IMR-90 (cell line): Measurements from ENCODE around the gene DCAF17. TPM values are rescaled to one million over a fixed set of nuclear protein-coding genes. Genes with fewer than 3 reads are reported as not detected.

Experiments
- ATAC-seq: fragments of 200-7000 bp; cut with Tn5 transposase; 2 replicates; pipeline ENCODE4 v1.9.1; 2020; ENCODE audit warnings: low read depth, mild to moderate bottlenecking, moderate library complexity
- BruUV-seq: library from RNA; stranded (reverse); fragments of 400-500 nt; replicated peaks from 2 replicates; lab custom pipeline; 2021; lab: Mats Ljungman, UMichigan
- CTCF ChIA-PET: fragments of 300-600 bp; formaldehyde crosslinking; extraction: SDS; loops from one replicate; lab custom pipeline; 2021; ENCODE audit warnings: antibody characterized with exemption; lab: Yijun Ruan, JAX
- POLR2A ChIA-PET: fragments of 300-600 bp; sonication (Branson Sonifier 250); formaldehyde crosslinking; loops from one replicate; lab custom pipeline; 2022; ENCODE audit warnings: antibody characterized with exemption; ENCODE audit not compliant: unreplicated experiment; lab: Charles Lee
- DNase-seq: peaks from one replicate; pipeline ENCODE4 v3.0.0; 2013
- H2AFZ ChIP-seq: replicated peaks from 2 replicates; pipeline ENCODE3; 2013; ENCODE audit warnings: low read length, mild to moderate bottlenecking; ENCODE audit not compliant: poor library complexity
- H2AK5ac ChIP-seq: 2 replicates; pipeline ENCODE4 v1.6.1; 2013; ENCODE audit warnings: low read depth, low read length, inconsistent platforms
- H2AK9ac ChIP-seq: replicated peaks from 2 replicates; pipeline ENCODE3; 2013; ENCODE audit warnings: mild to moderate bottlenecking, low read depth, low read length, moderate library complexity; ENCODE audit not compliant: poor library complexity
- H2BK120ac ChIP-seq: 2 replicates; pipeline ENCODE4 v1.6.1; 2013; ENCODE audit warnings: low read depth, low read length, inconsistent platforms
- H2BK15ac ChIP-seq: 3 replicates; pipeline ENCODE4 v1.6.1; 2013; ENCODE audit warnings: low read depth, low read length, inconsistent platforms
- H2BK20ac ChIP-seq: 2 replicates; pipeline ENCODE4 v1.6.1; 2013; ENCODE audit warnings: low read depth, mild to moderate bottlenecking, inconsistent platforms, low read length, moderate library complexity
- H2BK5ac ChIP-seq: 2 replicates; pipeline ENCODE4 v1.6.1; 2013; ENCODE audit warnings: mild to moderate bottlenecking, low read depth, low read length, inconsistent platforms; ENCODE audit not compliant: poor library complexity, severe bottlenecking
- H3K14ac ChIP-seq: replicated peaks from 2 replicates; pipeline ENCODE4 v1.6.1; 2013; ENCODE audit warnings: low read depth, low read length, inconsistent platforms
- H3K18ac ChIP-seq: 2 replicates; pipeline ENCODE4 v1.6.1; 2013; ENCODE audit warnings: low read depth, low read length, control low read depth
- H3K23ac ChIP-seq: 2 replicates; pipeline ENCODE4 v1.6.1; 2013; ENCODE audit warnings: low read depth, low read length, inconsistent platforms
- H3K27ac ChIP-seq: 2 replicates; pipeline ENCODE4 v1.5.1; 2013; ENCODE audit warnings: mild to moderate bottlenecking, control low read depth, low read length; ENCODE audit not compliant: insufficient read depth
- H3K27me3 ChIP-seq: 2 replicates; pipeline ENCODE4 v1.6.1; 2013; ENCODE audit warnings: low read length; ENCODE audit not compliant: control insufficient read depth, insufficient read depth
- H3K36me3 ChIP-seq: 2 replicates; pipeline ENCODE4 v1.6.1; 2013; ENCODE audit warnings: low read length, mixed read lengths; ENCODE audit not compliant: control insufficient read depth, insufficient read depth
- H3K4ac ChIP-seq: 2 replicates; pipeline ENCODE4 v1.6.1; 2013; ENCODE audit warnings: low read depth, low read length, inconsistent platforms
- H3K4me1 ChIP-seq: 2 replicates; pipeline ENCODE4 v1.6.1; 2013; ENCODE audit warnings: low read length, mixed read lengths; ENCODE audit not compliant: control insufficient read depth, insufficient read depth
- H3K4me2 ChIP-seq: 2 replicates; pipeline ENCODE4 v1.6.1; 2013; ENCODE audit warnings: low read depth, mild to moderate bottlenecking, control low read depth, low read length, moderate library complexity
- H3K4me3 ChIP-seq: 2 replicates; pipeline ENCODE4 v1.5.1; 2013; ENCODE audit warnings: low read depth, mild to moderate bottlenecking, control low read depth, low read length, moderate library complexity; ENCODE audit not compliant: insufficient read depth
- H3K56ac ChIP-seq: 2 replicates; pipeline ENCODE4 v1.6.1; 2013; ENCODE audit warnings: low read length, inconsistent platforms; ENCODE audit not compliant: insufficient read depth; ENCODE audit errors: extremely low read depth
- H3K79me1 ChIP-seq, 2 experiments: 2 replicates each; pipeline ENCODE4 v1.6.1; 2013; ENCODE audit warnings: low read length in 2 of 2, inconsistent platforms in 1 of 2, low read depth in 1 of 2
- H3K9ac ChIP-seq: 2 replicates; pipeline ENCODE4 v1.6.1; 2013; ENCODE audit warnings: low read depth, low read length, control low read depth
- H3K9me1 ChIP-seq: 2 replicates; pipeline ENCODE4 v1.6.1; 2013; ENCODE audit warnings: low read length, inconsistent platforms; ENCODE audit not compliant: insufficient read depth
- H3K9me3 ChIP-seq: 2 replicates; pipeline ENCODE4 v1.6.1; 2013; ENCODE audit warnings: low read length; ENCODE audit not compliant: control insufficient read depth, insufficient read depth
- H4K20me1 ChIP-seq: 2 replicates; pipeline ENCODE4 v1.6.1; 2013; ENCODE audit warnings: low read length, inconsistent platforms; ENCODE audit not compliant: insufficient read depth
- H4K5ac ChIP-seq: 2 replicates; pipeline ENCODE4 v1.6.1; 2013; ENCODE audit warnings: mild to moderate bottlenecking, low read depth, low read length, control low read depth
- H4K8ac ChIP-seq, 2 experiments: 2 replicates each; pipeline ENCODE4 v1.6.1; 2013; ENCODE audit warnings: low read depth in 2 of 2, low read length in 2 of 2, control low read depth in 1 of 2, inconsistent platforms in 1 of 2
- H4K91ac ChIP-seq: 2 replicates; pipeline ENCODE4 v1.6.1; 2013; ENCODE audit warnings: low read depth, low read length, inconsistent platforms; ENCODE audit not compliant: insufficient read depth
- BHLHE40 ChIP-seq: fragments of 150-350 bp; IDR thresholded peaks from 2 replicates; pipeline ENCODE4 v1.6.1; 2016; ENCODE audit warnings: mild to moderate bottlenecking, low read depth, low read length
- CEBPB ChIP-seq: IDR thresholded peaks from 2 replicates; pipeline ENCODE4 v1.6.1; 2012; ENCODE audit warnings: low read depth, low read length, improper control_type of control experiment
- CHD1 ChIP-seq: IDR thresholded peaks from 2 replicates; pipeline ENCODE4 v1.6.1; 2012; ENCODE audit warnings: low read depth, low read length, improper control_type of control experiment
- FOS ChIP-seq: fragments of 150-350 bp; IDR thresholded peaks from 2 replicates; pipeline ENCODE4 v1.6.1; 2016; ENCODE audit warnings: low read depth, low read length
- MAFK ChIP-seq: IDR thresholded peaks from 2 replicates; pipeline ENCODE4 v1.6.1; 2012; ENCODE audit warnings: low read depth, low read length, improper control_type of control experiment
- MAZ ChIP-seq: IDR thresholded peaks from 2 replicates; pipeline ENCODE4 v1.6.1; 2012; ENCODE audit warnings: low read depth, mild to moderate bottlenecking, low read length, improper control_type of control experiment, moderate library complexity, borderline replicate concordance
- MXI1 ChIP-seq: IDR thresholded peaks from 2 replicates; pipeline ENCODE4 v1.6.1; 2012; ENCODE audit warnings: low read depth, mild to moderate bottlenecking, low read length, moderate library complexity, borderline replicate concordance
- NFE2L2 ChIP-seq: fragments of 150-350 bp; IDR thresholded peaks from 2 replicates; pipeline ENCODE4 v1.6.1; 2016; ENCODE audit warnings: low read depth, mild to moderate bottlenecking, low read length
- POLR2A ChIP-seq: IDR thresholded peaks from 2 replicates; pipeline ENCODE4 v1.6.1; 2012; ENCODE audit warnings: mild to moderate bottlenecking, low read depth, low read length
- RAD21 ChIP-seq: IDR thresholded peaks from 2 replicates; pipeline ENCODE4 v1.6.1; 2012; ENCODE audit warnings: low read length, improper control_type of control experiment
- RCOR1 ChIP-seq: IDR thresholded peaks from 2 replicates; pipeline ENCODE4 v1.6.1; 2012; ENCODE audit warnings: mild to moderate bottlenecking, low read length, improper control_type of control experiment; ENCODE audit not compliant: insufficient replicate concordance
- RFX5 ChIP-seq: IDR thresholded peaks from 2 replicates; pipeline ENCODE4 v1.8.0; 2012; ENCODE audit warnings: low read depth, mild to moderate bottlenecking, low read length, moderate library complexity
- SMC3 ChIP-seq: fragments of 150-350 bp; IDR thresholded peaks from 2 replicates; pipeline ENCODE4 v1.6.1; 2016; ENCODE audit warnings: low read depth, mild to moderate bottlenecking, antibody characterized with exemption, low read length, moderate library complexity
- WGBS, 2 experiments: methylation state at CpG; one replicate each; pipeline versions ENCODE4 v1.1.5 to v1.1.7; 2013; ENCODE audit warnings: missing lambda C conversion rate in 2 of 2; ENCODE audit not compliant: insufficient read length in 1 of 2; ENCODE audit errors: extremely low coverage in 2 of 2; 5-methylcytosine and 5-hydroxymethylcytosine counted together
- dilution Hi-C: fragments of 300-500 bp; cut with HindIII; formaldehyde crosslinking; loops from one replicate; pipeline ENCODE4 v1.14.3; 2018; ENCODE audit warnings: low sequenced_read_pairs; ENCODE audit not compliant: unreplicated experiment
- in situ Hi-C: fragments of 300-500 bp; cut with MboI; formaldehyde crosslinking; loops from 3 replicates; pipeline ENCODE4 v1.14.3; 2019; ENCODE audit warnings: low sequenced_read_pairs, inconsistent platforms, mixed read lengths
- intact Hi-C: fragments of 100-400 bp; cut with micrococcal nuclease; formaldehyde crosslinking; loops from 2 replicates; pipeline ENCODE4 v1.10.0; 2022
- polyA plus RNA-seq, 3 experiments: library from polyadenylated mRNA; depleted of rRNA; stranded (reverse); fragments of >200 nt; gene quantifications; 2 replicates each; pipeline ENCODE4 v1.2.3, GENCODE V29; 2012; ENCODE audit warnings: low replicate concordance in 1 of 3
- total RNA-seq: library from RNA; depleted of rRNA; stranded (reverse); fragments of >200 nt; gene quantifications from 2 replicates; pipeline ENCODE4 v1.2.3, GENCODE V29; 2012
- TF ChIP-seq, protein P1 (sequence below): fragments of 150-350 bp; IDR thresholded peaks from 2 replicates; pipeline ENCODE4 v1.6.1; 2017; ENCODE audit warnings: mild to moderate bottlenecking, antibody characterized with exemption, low read length, low read depth
- TF ChIP-seq, protein P2 (sequence below): conservative IDR thresholded peaks from 2 replicates; pipeline ENCODE4 v1.5.1; 2012; ENCODE audit warnings: mild to moderate bottlenecking, low read depth, low read length, improper control_type of control experiment
- TF ChIP-seq, protein P3 (sequence below): fragments of 150-350 bp; IDR thresholded peaks from 2 replicates; pipeline ENCODE4 v1.6.1; 2016; ENCODE audit warnings: low read depth, mild to moderate bottlenecking, low read length, moderate library complexity, borderline replicate concordance

Gene DCAF17
- total and polyA plus RNA-seq, 2 of the 4 experiments (the other 2 are of a cell fraction) = 6.7 to 13.1 TPM

DNA sequence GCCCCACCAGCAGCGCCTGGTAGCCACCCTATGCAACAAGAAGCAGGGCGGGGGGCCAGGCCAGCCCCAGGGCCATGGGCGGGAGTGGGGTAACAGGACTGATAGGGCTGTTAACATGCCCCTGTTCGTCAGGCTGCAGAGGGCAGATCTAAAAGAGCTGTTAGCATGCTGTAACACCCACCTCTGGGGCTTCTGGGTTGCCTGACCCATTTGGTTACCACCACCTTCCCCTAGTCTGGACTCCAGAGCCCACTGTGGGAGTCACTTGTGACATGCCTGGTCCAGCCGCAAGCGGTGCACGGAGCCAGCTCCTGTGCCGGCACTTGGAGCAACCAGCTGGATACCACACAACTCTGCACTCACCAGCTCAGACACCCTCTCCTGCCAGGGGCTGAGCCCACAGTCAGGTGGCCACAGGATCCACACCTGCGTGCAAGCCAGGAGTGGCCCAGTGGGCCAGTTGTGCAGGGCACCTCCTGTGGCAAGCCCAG, 2.3 kb upstream of the DCAF17 start:
- H4K8ac ChIP-seq = no peak overlapping the region
- 97% methylated on average over 8 of the region's 9 CpGs; no CpG with 5 or more reads in 1 of the 2 experiments for WGBS, 2 experiments
- H2AK9ac ChIP-seq = no peak overlapping the region
- H3K4me1 ChIP-seq = peaks cover 9% of the 10 kb centered on the region
- no peaks in the 10 kb centered on the region for H3K9me3 ChIP-seq
- peak overlapping the region; percentile 6; the same call in 1 of the 2 replicates for H2BK120ac ChIP-seq
- no peak for ATAC-seq
- TF ChIP-seq MAZ = no peak
- TF ChIP-seq NFE2L2 = no peak
- TF ChIP-seq CHD1 = no peak
- TF ChIP-seq, protein P1, sequence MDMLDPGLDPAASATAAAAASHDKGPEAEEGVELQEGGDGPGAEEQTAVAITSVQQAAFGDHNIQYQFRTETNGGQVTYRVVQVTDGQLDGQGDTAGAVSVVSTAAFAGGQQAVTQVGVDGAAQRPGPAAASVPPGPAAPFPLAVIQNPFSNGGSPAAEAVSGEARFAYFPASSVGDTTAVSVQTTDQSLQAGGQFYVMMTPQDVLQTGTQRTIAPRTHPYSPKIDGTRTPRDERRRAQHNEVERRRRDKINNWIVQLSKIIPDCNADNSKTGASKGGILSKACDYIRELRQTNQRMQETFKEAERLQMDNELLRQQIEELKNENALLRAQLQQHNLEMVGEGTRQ = no peak
- TF ChIP-seq FOS = no peak
- no peak for TF ChIP-seq MXI1
- no peak for TF ChIP-seq SMC3
- no peak for TF ChIP-seq RAD21
- TF ChIP-seq, protein P2, sequence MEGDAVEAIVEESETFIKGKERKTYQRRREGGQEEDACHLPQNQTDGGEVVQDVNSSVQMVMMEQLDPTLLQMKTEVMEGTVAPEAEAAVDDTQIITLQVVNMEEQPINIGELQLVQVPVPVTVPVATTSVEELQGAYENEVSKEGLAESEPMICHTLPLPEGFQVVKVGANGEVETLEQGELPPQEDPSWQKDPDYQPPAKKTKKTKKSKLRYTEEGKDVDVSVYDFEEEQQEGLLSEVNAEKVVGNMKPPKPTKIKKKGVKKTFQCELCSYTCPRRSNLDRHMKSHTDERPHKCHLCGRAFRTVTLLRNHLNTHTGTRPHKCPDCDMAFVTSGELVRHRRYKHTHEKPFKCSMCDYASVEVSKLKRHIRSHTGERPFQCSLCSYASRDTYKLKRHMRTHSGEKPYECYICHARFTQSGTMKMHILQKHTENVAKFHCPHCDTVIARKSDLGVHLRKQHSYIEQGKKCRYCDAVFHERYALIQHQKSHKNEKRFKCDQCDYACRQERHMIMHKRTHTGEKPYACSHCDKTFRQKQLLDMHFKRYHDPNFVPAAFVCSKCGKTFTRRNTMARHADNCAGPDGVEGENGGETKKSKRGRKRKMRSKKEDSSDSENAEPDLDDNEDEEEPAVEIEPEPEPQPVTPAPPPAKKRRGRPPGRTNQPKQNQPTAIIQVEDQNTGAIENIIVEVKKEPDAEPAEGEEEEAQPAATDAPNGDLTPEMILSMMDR = no peak
- TF ChIP-seq RFX5 = no peak
- TF ChIP-seq POLR2A = no peak
- TF ChIP-seq MAFK = no peak
- TF ChIP-seq RCOR1 = no peak
- no peak for TF ChIP-seq BHLHE40
- TF ChIP-seq, protein P3, sequence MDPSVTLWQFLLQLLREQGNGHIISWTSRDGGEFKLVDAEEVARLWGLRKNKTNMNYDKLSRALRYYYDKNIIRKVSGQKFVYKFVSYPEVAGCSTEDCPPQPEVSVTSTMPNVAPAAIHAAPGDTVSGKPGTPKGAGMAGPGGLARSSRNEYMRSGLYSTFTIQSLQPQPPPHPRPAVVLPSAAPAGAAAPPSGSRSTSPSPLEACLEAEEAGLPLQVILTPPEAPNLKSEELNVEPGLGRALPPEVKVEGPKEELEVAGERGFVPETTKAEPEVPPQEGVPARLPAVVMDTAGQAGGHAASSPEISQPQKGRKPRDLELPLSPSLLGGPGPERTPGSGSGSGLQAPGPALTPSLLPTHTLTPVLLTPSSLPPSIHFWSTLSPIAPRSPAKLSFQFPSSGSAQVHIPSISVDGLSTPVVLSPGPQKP = no peak
- TF ChIP-seq CEBPB = no peak
- H3K4ac ChIP-seq = peak overlapping the region; percentile 43; the same call in 1 of the 2 replicates
- POLR2A ChIA-PET = interaction anchor here (0.6 kb wide), 1 partner anchor 272 kb away, joined by 5 read pairs; no protein-coding TSS in a partner anchor
- 0 out of 2 replicates have a peak overlapping the region, but pooled peaks have one; percentile 7 for H2AK5ac ChIP-seq
- no peak overlapping the region; the same call in 1 of the 2 replicates for H2BK20ac ChIP-seq
- H4K5ac ChIP-seq = no peak overlapping the region
- no peak overlapping the region for H3K4me2 ChIP-seq
- H2BK5ac ChIP-seq = no peak overlapping the region
- H3K23ac ChIP-seq = no peak overlapping the region
- no TSS peak for BruUV-seq
- no peak overlapping the region for H3K4me3 ChIP-seq
- H3K56ac ChIP-seq = no peak overlapping the region
- H3K14ac ChIP-seq = 0 out of 2 replicates have a peak overlapping the region, but pooled peaks have one; percentile 3
- H2BK15ac ChIP-seq = no peak overlapping the region
- H4K91ac ChIP-seq = no peak overlapping the region
- no peaks in the 10 kb centered on the region; the same call in 1 of the 2 replicates for H4K20me1 ChIP-seq
- no peaks in the 10 kb centered on the region for H3K27me3 ChIP-seq
- no peak overlapping the region for H2AFZ ChIP-seq
- CTCF ChIA-PET = interaction anchor here (1.1 to 1.9 kb wide), 2 partner anchors 15 to 21 kb away, joined by 3 to 7 read pairs; no protein-coding TSS in a partner anchor
- peaks cover 7% of the 10 kb centered on the region for H3K9me1 ChIP-seq
- peaks cover 26 to 41% of the 10 kb centered on the region in 2 experiments for H3K79me1 ChIP-seq
- intact Hi-C loops = no loop called here
- dilution Hi-C loops = no loop called here
- DNase-seq = no peak
- in situ Hi-C loops = no loop called here
- no peak overlapping the region for H3K9ac ChIP-seq
- H3K27ac ChIP-seq = no peak overlapping the region
- H3K18ac ChIP-seq = no peak overlapping the region
- H3K36me3 ChIP-seq = no peaks in the 10 kb centered on the region
